ENCODE measurements around the gene VPS52.
A peak's percentile ranks its signal among the peaks of the same experiment; 100 is the strongest.

The VPS52 gene

GRCh38 chr6:33271468-33272274 lies at the start of gene VPS52, which contains the start of gene RPS18:
TSS of gene VPS52 (minus strand) at chr6:33271876. CDS start at chr6:33271675, 201 bp downstream.
TSS of gene RPS18 (plus strand) at chr6:33272075. CDS start at chr6:33272120, 45 bp downstream.
- TF ChIP-seq, protein P1, sequence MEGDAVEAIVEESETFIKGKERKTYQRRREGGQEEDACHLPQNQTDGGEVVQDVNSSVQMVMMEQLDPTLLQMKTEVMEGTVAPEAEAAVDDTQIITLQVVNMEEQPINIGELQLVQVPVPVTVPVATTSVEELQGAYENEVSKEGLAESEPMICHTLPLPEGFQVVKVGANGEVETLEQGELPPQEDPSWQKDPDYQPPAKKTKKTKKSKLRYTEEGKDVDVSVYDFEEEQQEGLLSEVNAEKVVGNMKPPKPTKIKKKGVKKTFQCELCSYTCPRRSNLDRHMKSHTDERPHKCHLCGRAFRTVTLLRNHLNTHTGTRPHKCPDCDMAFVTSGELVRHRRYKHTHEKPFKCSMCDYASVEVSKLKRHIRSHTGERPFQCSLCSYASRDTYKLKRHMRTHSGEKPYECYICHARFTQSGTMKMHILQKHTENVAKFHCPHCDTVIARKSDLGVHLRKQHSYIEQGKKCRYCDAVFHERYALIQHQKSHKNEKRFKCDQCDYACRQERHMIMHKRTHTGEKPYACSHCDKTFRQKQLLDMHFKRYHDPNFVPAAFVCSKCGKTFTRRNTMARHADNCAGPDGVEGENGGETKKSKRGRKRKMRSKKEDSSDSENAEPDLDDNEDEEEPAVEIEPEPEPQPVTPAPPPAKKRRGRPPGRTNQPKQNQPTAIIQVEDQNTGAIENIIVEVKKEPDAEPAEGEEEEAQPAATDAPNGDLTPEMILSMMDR (conservative IDR thresholded peaks at IDR 0.05; ENCODE audit: control insufficient read depth, insufficient read depth, low read depth, low read length), result no peak
- H3K4me3 ChIP-seq (ENCODE audit: control insufficient read depth, low read depth, low read length), result peak within 1 kb of the TSS; percentile 100
- peak; percentile 99 for DNase-seq (ENCODE audit: low read depth)

- H3K4me3 ChIP-seq (ENCODE audit: control insufficient read depth, low read depth, low read length), result peak overlapping the region; percentile 85
- TF ChIP-seq, protein P1 (conservative IDR thresholded peaks at IDR 0.05; ENCODE audit: control insufficient read depth, insufficient read depth, low read depth, low read length), result no peak
These were observed 49.6 kb upstream of the VPS52 start for GRCh38 chr6:33321227-33321626.

GRCh38 chr6:33320315-33321181 lies 48.9 kb upstream of the VPS52 start:
- H3K4me3 ChIP-seq (ENCODE audit: control insufficient read depth, low read depth, low read length), result peak overlapping the region; percentile 85
- peak; percentile 96 for DNase-seq (ENCODE audit: low read depth)
- TF ChIP-seq, protein P1 (conservative IDR thresholded peaks at IDR 0.05; ENCODE audit: control insufficient read depth, insufficient read depth, low read depth, low read length), result no peak

More at GRCh38 chr6:33321227-33321626, 49.6 kb upstream of the VPS52 start:
- peak; percentile 44 for DNase-seq (ENCODE audit: low read depth)

- peak overlapping the region; percentile 23 for H3K4me3 ChIP-seq (ENCODE audit: control insufficient read depth, low read depth, low read length)
- DNase-seq (ENCODE audit: low read depth), result no peak
- TF ChIP-seq, protein P1 (conservative IDR thresholded peaks at IDR 0.05; ENCODE audit: control insufficient read depth, insufficient read depth, low read depth, low read length), result no peak
These were observed 48.3 kb upstream of the VPS52 start for GRCh38 chr6:33319939-33320314.

DNA sequence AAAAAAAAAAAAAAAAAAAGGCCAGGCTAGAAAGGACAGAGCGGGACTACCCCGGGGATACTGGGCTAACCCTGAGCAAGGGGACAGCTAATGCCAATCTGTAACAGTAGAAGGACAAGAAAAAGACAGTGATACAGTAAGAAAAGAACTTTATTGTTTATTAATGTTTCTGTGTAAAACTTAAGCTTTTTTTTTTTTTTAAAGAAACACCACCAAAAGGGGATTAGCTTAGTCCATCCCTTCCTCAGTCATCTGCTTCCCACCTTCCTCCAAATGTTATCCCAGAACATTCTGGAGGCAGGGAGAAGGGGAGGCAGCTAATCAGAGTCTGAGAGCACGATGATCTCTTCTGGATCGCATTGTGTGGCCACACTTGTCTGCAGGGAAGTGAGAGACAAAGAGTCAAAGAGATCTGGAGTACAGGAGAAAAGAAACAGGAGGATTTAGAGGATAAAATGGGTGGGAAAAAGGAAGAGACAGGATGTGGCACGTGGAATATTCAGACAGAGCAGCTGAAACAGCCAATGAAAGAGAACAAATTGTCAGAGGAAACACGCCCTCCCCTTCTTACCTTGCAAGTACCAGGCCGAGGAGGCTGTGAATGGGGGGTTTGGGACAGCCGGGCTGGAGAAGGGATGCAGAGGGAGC lies 46.9 kb upstream of the VPS52 start:
- TF ChIP-seq, protein P1 (conservative IDR thresholded peaks at IDR 0.05; ENCODE audit: control insufficient read depth, insufficient read depth, low read depth, low read length), result no peak
- no peak for DNase-seq (ENCODE audit: low read depth)
- H3K4me3 ChIP-seq (ENCODE audit: control insufficient read depth, low read depth, low read length), result peak overlapping the region; percentile 77

Data from fibroblast of mammary gland (primary cell).